Mesenchymal stem cell (in vitro differentiated cells and primary cell): Measurements from ENCODE around the gene LZTS2. TPM values are rescaled to one million over a fixed set of nuclear protein-coding genes. Genes with fewer than 3 reads are reported as not detected.

ENCODE experiments used
- DNase-seq: peaks from one replicate; pipeline ENCODE4 v3.0.0-alpha.2; 2013
- H2AFZ ChIP-seq: one replicate; pipeline ENCODE4 v1.6.1; 2013; ENCODE audit warnings: low read depth, mild to moderate bottlenecking, control low read depth, inconsistent platforms, low read length, moderate library complexity
- H2AK5ac ChIP-seq: 2 replicates; pipeline ENCODE4 v1.6.1; 2013; ENCODE audit warnings: low read length, moderate library complexity, mild to moderate bottlenecking, inconsistent platforms; ENCODE audit not compliant: severe bottlenecking
- H2BK120ac ChIP-seq: one replicate; pipeline ENCODE4 v1.6.1; 2013; ENCODE audit warnings: low read depth, mild to moderate bottlenecking, inconsistent platforms, low read length, moderate library complexity
- H2BK12ac ChIP-seq, 2 experiments: one replicate each; pipeline ENCODE4 v1.6.1; 2013; ENCODE audit warnings: inconsistent platforms in 2 of 2, low read length in 2 of 2, mild to moderate bottlenecking in 2 of 2, moderate library complexity in 2 of 2, control low read depth in 1 of 2
- H2BK15ac ChIP-seq: one replicate; pipeline ENCODE4 v1.6.1; 2013; ENCODE audit warnings: mild to moderate bottlenecking, low read depth, inconsistent platforms; ENCODE audit not compliant: poor library complexity, severe bottlenecking
- H2BK5ac ChIP-seq: 2 replicates; pipeline ENCODE4 v1.6.1; 2013; ENCODE audit warnings: low read depth, mild to moderate bottlenecking, low read length, control low read depth, inconsistent platforms; ENCODE audit not compliant: poor library complexity, severe bottlenecking
- H3K14ac ChIP-seq, 2 experiments: one replicate each; pipeline ENCODE4 v1.6.1; 2013; ENCODE audit warnings: inconsistent platforms in 2 of 2, low read length in 2 of 2, control low read depth in 1 of 2, mild to moderate bottlenecking in 1 of 2, moderate library complexity in 1 of 2
- H3K18ac ChIP-seq, 2 experiments: one replicate each; pipeline ENCODE4 v1.6.1; 2013; ENCODE audit warnings: inconsistent platforms in 2 of 2, low read length in 2 of 2, control low read depth in 1 of 2, low read depth in 1 of 2, mild to moderate bottlenecking in 1 of 2
- H3K23ac ChIP-seq, 2 experiments: one replicate each; pipeline ENCODE4 v1.6.1; 2013; ENCODE audit warnings: inconsistent platforms in 2 of 2, low read length in 2 of 2, mild to moderate bottlenecking in 2 of 2, moderate library complexity in 2 of 2, control low read depth in 1 of 2
- H3K27ac ChIP-seq: 2 replicates; pipeline ENCODE4 v1.5.1; 2013; ENCODE audit warnings: mild to moderate bottlenecking, moderate library complexity, low read length, control low read depth, inconsistent platforms; ENCODE audit not compliant: poor library complexity, severe bottlenecking
- H3K27me3 ChIP-seq, 2 experiments: 2 replicates each; pipeline versions ENCODE4 v1.6.1 to v1.7.0; 2013; ENCODE audit warnings: low read length in 2 of 2, mild to moderate bottlenecking in 2 of 2, moderate library complexity in 2 of 2, control low read depth in 1 of 2, inconsistent platforms in 1 of 2; ENCODE audit not compliant: control insufficient read depth in 1 of 2, insufficient read depth in 1 of 2
- H3K36me3 ChIP-seq, 2 experiments: 2 replicates each; pipeline versions ENCODE4 v1.6.1 to v1.7.0; 2013; ENCODE audit warnings: low read length in 2 of 2, control low read depth in 1 of 2, inconsistent platforms in 1 of 2, low read depth in 1 of 2, mild to moderate bottlenecking in 1 of 2; ENCODE audit not compliant: insufficient read depth in 2 of 2, control insufficient read depth in 1 of 2
- H3K4ac ChIP-seq, 2 experiments: one replicate each; pipeline ENCODE4 v1.6.1; 2013; ENCODE audit warnings: inconsistent platforms in 2 of 2, low read length in 2 of 2, mild to moderate bottlenecking in 2 of 2, moderate library complexity in 2 of 2, control low read depth in 1 of 2, low read depth in 1 of 2
- H3K4me1 ChIP-seq: 2 replicates; pipeline ENCODE4 v1.6.1; 2013; ENCODE audit warnings: low read depth, low read length, control low read depth; ENCODE audit not compliant: control insufficient read depth, insufficient read depth
- H3K4me2 ChIP-seq: 2 replicates; pipeline ENCODE4 v1.6.1; 2013; ENCODE audit warnings: low read length, mild to moderate bottlenecking, inconsistent platforms; ENCODE audit not compliant: poor library complexity, severe bottlenecking
- H3K4me3 ChIP-seq, 2 experiments: 2 replicates each; pipeline versions ENCODE4 v1.5.1 to v1.7.0; 2013; ENCODE audit warnings: low read length in 2 of 2, mild to moderate bottlenecking in 2 of 2, control low read depth in 1 of 2, low read depth in 1 of 2; ENCODE audit not compliant: insufficient read depth in 1 of 2
- H3K79me1 ChIP-seq: replicated peaks from 2 replicates; pipeline ENCODE4 v1.6.1; 2013; ENCODE audit warnings: mild to moderate bottlenecking, control low read depth, low read length, inconsistent platforms; ENCODE audit not compliant: poor library complexity, severe bottlenecking
- H3K9ac ChIP-seq: 2 replicates; pipeline ENCODE4 v1.7.0; 2013; ENCODE audit warnings: mild to moderate bottlenecking, low read length, moderate library complexity
- H3K9me3 ChIP-seq: 2 replicates; pipeline ENCODE4 v1.7.0; 2013; ENCODE audit warnings: mild to moderate bottlenecking, low read length; ENCODE audit not compliant: control insufficient read depth
- H4K8ac ChIP-seq: one replicate; pipeline ENCODE4 v1.6.1; 2013; ENCODE audit warnings: inconsistent platforms, mild to moderate bottlenecking, low read length, moderate library complexity
- H4K91ac ChIP-seq: one replicate; pipeline ENCODE4 v1.6.1; 2013; ENCODE audit warnings: mild to moderate bottlenecking, low read length, inconsistent platforms
- WGBS: methylation state at CpG from one replicate; pipeline ENCODE4 v1.1.7; 2013; ENCODE audit warnings: mixed read lengths; 5-methylcytosine and 5-hydroxymethylcytosine counted together
- small RNA-seq: library from polyadenylated mRNA; stranded (forward); fragments of <200 nt; extraction: miRNeasy Mini kit (QIAGEN cat#:217004); gene quantifications from one replicate; pipeline ENCODE3, GENCODE V24; 2013; ENCODE audit warnings: low read depth

LZTS2 gene

GRCh38 chr10:101056365-101057151 lies 57.0 kb downstream of the LZTS2 start:
- no peak overlapping the region for H4K8ac ChIP-seq
- peaks cover 7% of the 10 kb centered on the region for H3K4me1 ChIP-seq
- no peak overlapping the region for H3K4me2 ChIP-seq
- no peak overlapping the region for H3K9ac ChIP-seq
- H3K9me3 ChIP-seq, result no peaks in the 10 kb centered on the region
- no peak overlapping the region for H4K91ac ChIP-seq
- no peaks in the 10 kb centered on the region for H3K27me3 ChIP-seq
- no peak overlapping the region for H3K4ac ChIP-seq
- no peaks in the 10 kb centered on the region for H3K36me3 ChIP-seq
- no peak overlapping the region for H2AFZ ChIP-seq
- H2BK15ac ChIP-seq, result no peak overlapping the region
- no peak overlapping the region for H2AK5ac ChIP-seq
- H3K27ac ChIP-seq, result no peak overlapping the region
- H3K23ac ChIP-seq, result no peak overlapping the region
- no peak overlapping the region for H2BK12ac ChIP-seq
- 90% methylated on average over 1 of the region's 4 CpGs for WGBS
- no peak overlapping the region for H3K14ac ChIP-seq
- no peak for DNase-seq
- H2BK120ac ChIP-seq, result no peak overlapping the region
- peaks cover 5% of the 10 kb centered on the region for H3K79me1 ChIP-seq
- H3K18ac ChIP-seq, result no peak overlapping the region
- H3K4me3 ChIP-seq, result no peak overlapping the region
- H2BK5ac ChIP-seq, result no peak overlapping the region

Small RNA genes within 50 kb of the gene (small RNA-seq; reads per million reads assigned to genes)
- not detected for gene MIR608
